DOHH2 (cell line): ENCODE measurements around the gene HAUS5.

ENCODE experiments used
- H3F3A ChIP-seq: fragments of 200-600 bp; sonication (generic), shearing (Covaris generic); 2 replicates; pipeline ENCODE4 v1.6.0; 2016; ENCODE audit warnings: antibody characterized with exemption, mild to moderate bottlenecking; ENCODE audit not compliant: control insufficient read depth, insufficient read depth
- H3K27ac ChIP-seq: fragments of 200-600 bp; sonication (generic); 2 replicates; pipeline ENCODE4 v1.5.1; 2014; ENCODE audit warnings: low read depth, mild to moderate bottlenecking, low read length, moderate library complexity
- H3K27me3 ChIP-seq: fragments of 200-600 bp; sonication (generic); 2 replicates; pipeline ENCODE4 v1.6.1; 2014; ENCODE audit warnings: mild to moderate bottlenecking, low read length, mixed read lengths; ENCODE audit not compliant: control insufficient read depth
- H3K36me3 ChIP-seq: fragments of 200-600 bp; sonication (generic); 2 replicates; pipeline ENCODE4 v1.6.1; 2014; ENCODE audit warnings: mild to moderate bottlenecking, low read length, moderate library complexity, mixed read lengths; ENCODE audit not compliant: control insufficient read depth
- H3K4me1 ChIP-seq: fragments of 200-600 bp; sonication (generic); 2 replicates; pipeline ENCODE4 v1.6.1; 2014; ENCODE audit warnings: mild to moderate bottlenecking, low read length, mixed read lengths; ENCODE audit not compliant: control insufficient read depth
- H3K4me2 ChIP-seq: fragments of 200-600 bp; sonication (generic); 2 replicates; pipeline ENCODE4 v1.6.0; 2014; ENCODE audit warnings: mild to moderate bottlenecking, low read length, moderate library complexity
- H3K4me3 ChIP-seq: fragments of 200-600 bp; sonication (generic); 2 replicates; pipeline ENCODE4 v1.5.1; 2014; ENCODE audit warnings: mild to moderate bottlenecking, low read length, mixed read lengths
- H3K79me2 ChIP-seq: fragments of 200-600 bp; sonication (generic); 2 replicates; pipeline ENCODE4 v1.6.1; 2014; ENCODE audit warnings: mild to moderate bottlenecking, low read length, mixed read lengths; ENCODE audit not compliant: control insufficient read depth
- H3K9me2 ChIP-seq: fragments of 200-600 bp; sonication (generic); replicated peaks from 2 replicates; pipeline ENCODE4 v1.6.1; 2014; ENCODE audit warnings: mild to moderate bottlenecking, low read length, mixed read lengths; ENCODE audit not compliant: control insufficient read depth
- H3K9me3 ChIP-seq: fragments of 200-600 bp; sonication (generic); 2 replicates; pipeline ENCODE4 v1.6.1; 2014; ENCODE audit warnings: antibody characterized with exemption, low read length, mixed read lengths; ENCODE audit not compliant: control insufficient read depth, insufficient read depth
- H4K20me1 ChIP-seq: fragments of 200-600 bp; sonication (generic); 2 replicates; pipeline ENCODE4 v1.6.0; 2014; ENCODE audit warnings: low read depth, mild to moderate bottlenecking, antibody characterized with exemption, low read length, moderate library complexity; ENCODE audit not compliant: control insufficient read depth, insufficient read depth
- EZH2phosphoT487 ChIP-seq: fragments of 200-600 bp; sonication (generic); IDR thresholded peaks from 2 replicates; pipeline ENCODE4 v1.6.1; 2017; ENCODE audit warnings: borderline replicate concordance, mild to moderate bottlenecking, antibody characterized with exemption, low read length, moderate library complexity, mixed read lengths
- TF ChIP-seq, protein P1 (sequence below): fragments of 200-600 bp; sonication (generic); IDR thresholded peaks from one replicate; pipeline ENCODE4 v1.5.1; 2014; ENCODE audit warnings: antibody characterized with exemption, mild to moderate bottlenecking, low read depth, low read length; ENCODE audit not compliant: poor library complexity, severe bottlenecking

The HAUS5 gene

DNA sequence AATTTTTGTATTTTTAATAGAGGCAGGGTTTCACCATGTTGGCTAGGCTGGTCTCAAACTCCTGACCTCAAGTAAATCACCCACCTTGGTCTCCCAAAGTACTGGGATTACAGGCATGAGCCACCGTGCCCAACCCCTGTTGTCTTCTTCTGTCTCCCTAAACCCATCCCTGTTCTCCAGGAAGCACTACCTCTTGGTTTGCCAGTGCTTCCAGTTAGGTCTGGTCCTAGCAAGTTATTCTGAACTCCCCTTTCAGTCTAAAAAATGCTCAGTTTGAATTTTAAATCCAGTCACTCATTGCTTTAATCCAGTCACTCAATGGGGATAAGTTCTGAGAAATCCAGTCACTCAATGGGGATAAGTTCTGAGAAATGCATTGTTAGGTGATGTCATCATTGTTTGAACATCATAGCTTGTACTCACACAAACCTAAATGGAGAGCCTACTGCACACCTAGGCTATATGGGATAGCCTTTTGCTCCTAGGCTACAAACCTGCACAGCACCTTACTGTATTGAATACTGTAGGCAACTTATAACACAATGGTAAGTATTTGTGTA lies 41.0 kb upstream of the HAUS5 start:
- H3K9me3 ChIP-seq = peaks cover 10% of the 10 kb centered on the region
- H3F3A ChIP-seq = no peaks in the 10 kb centered on the region
- H4K20me1 ChIP-seq = no peaks in the 10 kb centered on the region
- TF ChIP-seq, protein P1, sequence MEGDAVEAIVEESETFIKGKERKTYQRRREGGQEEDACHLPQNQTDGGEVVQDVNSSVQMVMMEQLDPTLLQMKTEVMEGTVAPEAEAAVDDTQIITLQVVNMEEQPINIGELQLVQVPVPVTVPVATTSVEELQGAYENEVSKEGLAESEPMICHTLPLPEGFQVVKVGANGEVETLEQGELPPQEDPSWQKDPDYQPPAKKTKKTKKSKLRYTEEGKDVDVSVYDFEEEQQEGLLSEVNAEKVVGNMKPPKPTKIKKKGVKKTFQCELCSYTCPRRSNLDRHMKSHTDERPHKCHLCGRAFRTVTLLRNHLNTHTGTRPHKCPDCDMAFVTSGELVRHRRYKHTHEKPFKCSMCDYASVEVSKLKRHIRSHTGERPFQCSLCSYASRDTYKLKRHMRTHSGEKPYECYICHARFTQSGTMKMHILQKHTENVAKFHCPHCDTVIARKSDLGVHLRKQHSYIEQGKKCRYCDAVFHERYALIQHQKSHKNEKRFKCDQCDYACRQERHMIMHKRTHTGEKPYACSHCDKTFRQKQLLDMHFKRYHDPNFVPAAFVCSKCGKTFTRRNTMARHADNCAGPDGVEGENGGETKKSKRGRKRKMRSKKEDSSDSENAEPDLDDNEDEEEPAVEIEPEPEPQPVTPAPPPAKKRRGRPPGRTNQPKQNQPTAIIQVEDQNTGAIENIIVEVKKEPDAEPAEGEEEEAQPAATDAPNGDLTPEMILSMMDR = no peak
- no peak for TF ChIP-seq EZH2phosphoT487
- no peak overlapping the region for H3K4me3 ChIP-seq
- peaks cover 21% of the 10 kb centered on the region for H3K27me3 ChIP-seq
- H3K4me1 ChIP-seq = no peaks in the 10 kb centered on the region
- H3K36me3 ChIP-seq = no peaks in the 10 kb centered on the region
- H3K27ac ChIP-seq = no peak overlapping the region
- no peaks in the 10 kb centered on the region for H3K9me2 ChIP-seq
- H3K4me2 ChIP-seq = no peak overlapping the region
- H3K79me2 ChIP-seq = no peaks in the 10 kb centered on the region

DNA sequence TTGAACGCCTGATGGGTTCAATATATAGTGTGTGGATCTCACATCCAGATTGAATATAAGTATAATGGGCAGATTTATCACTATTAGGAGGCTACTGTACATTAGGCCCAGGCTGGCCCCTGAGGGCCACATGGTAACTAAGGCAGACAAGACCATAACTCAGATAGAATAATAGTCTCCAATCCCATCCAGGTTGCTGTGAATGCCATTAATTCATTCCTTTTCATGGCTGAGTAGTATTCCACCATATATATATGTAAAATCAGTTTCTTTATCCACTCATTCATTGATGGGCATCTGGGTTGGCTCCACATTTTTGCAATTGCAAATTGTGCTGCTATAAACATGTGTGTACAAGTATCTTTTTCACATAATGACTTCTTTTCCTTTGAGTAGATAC lies 34.6 kb upstream of the HAUS5 start:
- no peak overlapping the region for H3K27ac ChIP-seq

DNA sequence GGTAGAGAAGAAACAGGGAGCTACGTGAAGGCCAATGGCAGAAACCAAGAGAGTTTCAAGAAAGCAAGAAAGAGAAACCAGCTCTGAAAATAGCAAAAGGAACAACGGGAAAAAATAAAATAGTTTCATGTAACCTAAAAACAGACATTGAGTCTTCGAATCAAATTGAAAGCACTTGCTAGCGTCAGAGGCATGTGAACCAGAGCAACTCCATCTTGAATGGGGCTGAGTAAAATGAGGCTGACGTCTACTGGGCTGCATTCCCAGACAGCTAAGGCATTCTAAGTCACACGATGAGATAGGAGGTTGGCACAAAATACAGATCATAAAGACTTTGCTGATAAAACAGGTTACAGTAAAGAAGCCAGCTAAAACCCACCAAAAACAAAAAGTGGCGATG lies 33.8 kb upstream of the HAUS5 start:
- Histone ChIP-seq H3K27ac (no peak overlapping the region), H3F3A (no peaks in the 10 kb centered on the region), H4K20me1 (no peaks in the 10 kb centered on the region), H3K9me2 (no peaks in the 10 kb centered on the region), H3K4me2 (no peak overlapping the region), H3K4me3 (no peak overlapping the region), H3K27me3 (no peaks in the 10 kb centered on the region), H3K4me1 (no peaks in the 10 kb centered on the region), H3K9me3 (peaks cover 14% of the 10 kb centered on the region), H3K36me3 (no peaks in the 10 kb centered on the region), H3K79me2 (no peaks in the 10 kb centered on the region)
- TF ChIP-seq EZH2phosphoT487 = no peak
- TF ChIP-seq, protein P1 = no peak

More for the DNA sequence above, 34.6 kb upstream of the HAUS5 start:
- Histone ChIP-seq H3K9me3 (peaks cover 14% of the 10 kb centered on the region), H4K20me1 (no peaks in the 10 kb centered on the region), H3K9me2 (no peaks in the 10 kb centered on the region), H3K27me3 (no peaks in the 10 kb centered on the region), H3K4me2 (no peak overlapping the region), H3K4me1 (no peaks in the 10 kb centered on the region), H3K4me3 (no peak overlapping the region), H3K79me2 (no peaks in the 10 kb centered on the region), H3F3A (no peaks in the 10 kb centered on the region), H3K36me3 (no peaks in the 10 kb centered on the region)
- TF ChIP-seq, protein P1 = no peak
- no peak for TF ChIP-seq EZH2phosphoT487
